GM23248 (cell line): ENCODE results near the gene CDKAL1.

Experiments used
- EZH2 ChIP-seq: fragments of 200-600 bp; sonication (generic); IDR thresholded peaks from 2 replicates; pipeline ENCODE4 v1.6.1; 2018; ENCODE audit warnings: antibody characterized with exemption, mild to moderate bottlenecking; ENCODE audit not compliant: insufficient read depth, poor library complexity, severe bottlenecking
- EZH2phosphoT487 ChIP-seq: fragments of 200-600 bp; sonication (generic); IDR thresholded peaks from 2 replicates; pipeline ENCODE4 v1.6.1; 2018; ENCODE audit warnings: antibody characterized with exemption, moderate library complexity, mild to moderate bottlenecking, low read depth; ENCODE audit not compliant: insufficient read depth

GRCh38 chr6:21085643-21086042, 551.4 kb downstream of the CDKAL1 start:
- no peak for TF ChIP-seq EZH2
- TF ChIP-seq EZH2phosphoT487, result no peak
